Fibroblast of pulmonary artery (primary cell): ENCODE data around the gene B3GALNT2.
A peak's percentile ranks its signal among the peaks of the same experiment; 100 is the strongest.

Source experiments
- DNase-seq: peaks from one replicate; pipeline ENCODE4 v3.0.0-alpha.2; 2010; ENCODE audit warnings: low read depth
- H3K4me3 ChIP-seq: replicated peaks from 2 replicates; pipeline ENCODE4 v1.5.1; 2011; ENCODE audit warnings: low read depth, mild to moderate bottlenecking, control low read depth, low read length, moderate library complexity
- CTCF ChIP-seq: IDR thresholded peaks from 2 replicates; pipeline ENCODE4 v1.5.1; 2011; ENCODE audit warnings: mild to moderate bottlenecking, control low read depth, low read length, inconsistent platforms; ENCODE audit errors: missing control alignments

Gene B3GALNT2

GRCh38 chr1:235411489-235412486 is 92.5 kb downstream of the B3GALNT2 start:
- no peak for DNase-seq
- no peak for TF ChIP-seq CTCF
- H3K4me3 ChIP-seq, result no peak overlapping the region

GRCh38 chr1:235410467-235410866 is 93.8 kb downstream of the B3GALNT2 start:
- no peak for TF ChIP-seq CTCF
- no peak overlapping the region for H3K4me3 ChIP-seq
- DNase-seq, result no peak

GRCh38 chr1:235409042-235409820 is 95.0 kb downstream of the B3GALNT2 start:
- no peak for DNase-seq
- no peak for TF ChIP-seq CTCF
- no peak overlapping the region for H3K4me3 ChIP-seq

GRCh38 chr1:235408503-235408960 is 95.7 kb downstream of the B3GALNT2 start:
- DNase-seq, result peak; percentile 50

GRCh38 chr1:235407419-235407818 is 96.8 kb downstream of the B3GALNT2 start:
- DNase-seq, result no peak
- no peak overlapping the region for H3K4me3 ChIP-seq
- no peak for TF ChIP-seq CTCF

More at GRCh38 chr1:235408503-235408960, 95.7 kb downstream of the B3GALNT2 start:
- no peak for TF ChIP-seq CTCF
- H3K4me3 ChIP-seq, result no peak overlapping the region

- peak; percentile 48 for DNase-seq
- no peak for TF ChIP-seq CTCF
- H3K4me3 ChIP-seq, result no peak overlapping the region
Measured at GRCh38 chr1:235404190-235404589, 100.1 kb downstream of the B3GALNT2 start.
